ENCODE results near the gene DCAF11.

Gene DCAF11

DNA sequence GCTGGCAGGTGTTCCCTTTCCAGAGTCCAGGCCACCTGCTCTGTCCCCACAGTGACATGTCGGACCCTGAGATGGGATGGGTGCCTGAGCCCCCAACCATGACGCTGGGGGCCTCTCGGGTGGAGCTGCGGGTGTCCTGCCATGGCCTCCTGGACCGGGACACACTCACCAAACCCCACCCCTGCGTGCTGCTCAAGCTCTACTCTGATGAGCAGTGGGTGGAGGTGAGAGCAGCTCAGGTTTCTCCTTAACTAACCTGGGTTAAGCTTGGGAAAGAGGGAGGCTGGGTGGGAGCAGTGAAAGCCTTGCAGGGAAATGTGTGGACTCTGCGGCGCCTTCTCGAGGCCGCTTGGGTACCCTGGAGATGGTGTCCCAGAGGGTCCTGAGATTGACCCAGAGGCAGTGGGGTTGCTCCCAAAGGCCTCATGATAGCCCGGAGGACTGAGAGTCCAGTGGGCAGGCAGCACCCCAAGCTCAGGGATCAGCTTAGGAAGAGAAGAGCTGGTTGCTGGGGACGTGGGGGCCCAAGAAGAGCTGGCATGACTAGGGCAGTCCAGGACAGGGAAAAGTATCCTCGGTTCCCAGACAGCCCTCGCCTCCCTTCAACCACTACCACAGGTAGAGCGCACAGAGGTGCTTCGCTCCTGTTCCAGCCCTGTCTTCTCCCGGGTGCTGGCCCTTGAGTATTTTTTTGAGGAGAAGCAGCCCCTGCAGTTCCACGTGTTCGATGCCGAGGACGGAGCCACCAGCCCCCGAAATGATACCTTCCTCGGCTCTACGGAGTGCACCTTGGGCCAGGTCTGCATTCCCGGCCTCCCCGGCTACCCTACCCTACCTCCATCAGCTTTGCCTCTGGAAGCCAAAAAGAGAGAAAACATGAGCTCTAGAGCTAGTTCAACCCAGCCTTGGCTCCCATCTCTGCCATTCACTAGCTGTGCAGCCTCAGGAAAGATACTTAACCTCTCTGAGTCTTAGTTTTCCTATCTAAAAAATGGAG, 41.4 kb upstream of the DCAF11 start:
- no peak for DNase-seq (ENCODE audit: low spot score)
- TF ChIP-seq, protein P1, sequence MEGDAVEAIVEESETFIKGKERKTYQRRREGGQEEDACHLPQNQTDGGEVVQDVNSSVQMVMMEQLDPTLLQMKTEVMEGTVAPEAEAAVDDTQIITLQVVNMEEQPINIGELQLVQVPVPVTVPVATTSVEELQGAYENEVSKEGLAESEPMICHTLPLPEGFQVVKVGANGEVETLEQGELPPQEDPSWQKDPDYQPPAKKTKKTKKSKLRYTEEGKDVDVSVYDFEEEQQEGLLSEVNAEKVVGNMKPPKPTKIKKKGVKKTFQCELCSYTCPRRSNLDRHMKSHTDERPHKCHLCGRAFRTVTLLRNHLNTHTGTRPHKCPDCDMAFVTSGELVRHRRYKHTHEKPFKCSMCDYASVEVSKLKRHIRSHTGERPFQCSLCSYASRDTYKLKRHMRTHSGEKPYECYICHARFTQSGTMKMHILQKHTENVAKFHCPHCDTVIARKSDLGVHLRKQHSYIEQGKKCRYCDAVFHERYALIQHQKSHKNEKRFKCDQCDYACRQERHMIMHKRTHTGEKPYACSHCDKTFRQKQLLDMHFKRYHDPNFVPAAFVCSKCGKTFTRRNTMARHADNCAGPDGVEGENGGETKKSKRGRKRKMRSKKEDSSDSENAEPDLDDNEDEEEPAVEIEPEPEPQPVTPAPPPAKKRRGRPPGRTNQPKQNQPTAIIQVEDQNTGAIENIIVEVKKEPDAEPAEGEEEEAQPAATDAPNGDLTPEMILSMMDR (IDR thresholded peaks at IDR 0.05; ENCODE audit: borderline replicate concordance, control extremely low read depth, extremely low read depth, insufficient read depth, missing control alignments) = no peak
- in situ Hi-C loops (cut with MboI; ENCODE audit: low sequenced_read_pairs, unreplicated experiment) = no loop called here

DNA sequence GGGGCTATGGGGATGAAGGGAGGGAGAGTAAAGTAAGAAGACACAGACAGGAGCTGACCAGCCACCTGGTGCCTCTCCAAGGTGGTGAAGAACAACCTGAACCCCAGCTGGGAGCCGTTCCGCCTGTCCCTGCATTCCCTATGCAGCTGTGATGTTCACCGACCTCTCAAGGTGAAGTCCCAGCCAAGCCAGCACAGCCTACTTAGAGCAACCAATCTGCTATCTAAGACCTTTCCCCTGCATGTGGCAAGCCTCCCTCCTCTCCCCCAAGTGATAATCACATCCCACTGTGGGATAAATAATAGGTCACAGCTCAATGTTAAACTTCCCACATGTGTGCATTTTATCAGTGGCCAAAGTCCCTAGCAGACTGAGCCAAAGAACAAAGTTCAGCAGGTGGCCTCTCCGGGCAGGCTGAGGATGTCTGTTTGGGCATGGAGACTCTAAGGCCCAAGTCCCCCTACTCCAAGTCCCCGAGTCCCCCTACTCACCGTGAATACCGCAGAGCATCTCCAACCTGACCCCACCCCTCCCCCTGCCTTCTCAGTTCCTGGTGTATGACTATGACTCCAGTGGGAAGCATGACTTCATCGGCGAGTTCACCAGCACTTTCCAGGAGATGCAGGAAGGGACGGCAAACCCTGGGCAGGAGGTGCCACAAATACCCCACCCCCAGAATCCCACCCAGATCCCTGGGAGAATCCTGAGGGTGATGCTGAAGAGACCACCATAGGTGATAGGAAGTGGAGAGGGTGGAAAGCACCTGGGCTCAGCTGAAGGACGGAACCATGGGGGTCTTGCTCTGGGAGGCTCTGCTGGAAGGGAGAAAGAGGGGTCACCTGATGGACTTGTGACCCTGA, 39.7 kb upstream of the DCAF11 start:
- TF ChIP-seq, protein P1 (IDR thresholded peaks at IDR 0.05; ENCODE audit: borderline replicate concordance, control extremely low read depth, extremely low read depth, insufficient read depth, missing control alignments) = no peak
- no peak for DNase-seq (ENCODE audit: low spot score)
- in situ Hi-C loops (cut with MboI; ENCODE audit: low sequenced_read_pairs, unreplicated experiment) = no loop called here

DNA sequence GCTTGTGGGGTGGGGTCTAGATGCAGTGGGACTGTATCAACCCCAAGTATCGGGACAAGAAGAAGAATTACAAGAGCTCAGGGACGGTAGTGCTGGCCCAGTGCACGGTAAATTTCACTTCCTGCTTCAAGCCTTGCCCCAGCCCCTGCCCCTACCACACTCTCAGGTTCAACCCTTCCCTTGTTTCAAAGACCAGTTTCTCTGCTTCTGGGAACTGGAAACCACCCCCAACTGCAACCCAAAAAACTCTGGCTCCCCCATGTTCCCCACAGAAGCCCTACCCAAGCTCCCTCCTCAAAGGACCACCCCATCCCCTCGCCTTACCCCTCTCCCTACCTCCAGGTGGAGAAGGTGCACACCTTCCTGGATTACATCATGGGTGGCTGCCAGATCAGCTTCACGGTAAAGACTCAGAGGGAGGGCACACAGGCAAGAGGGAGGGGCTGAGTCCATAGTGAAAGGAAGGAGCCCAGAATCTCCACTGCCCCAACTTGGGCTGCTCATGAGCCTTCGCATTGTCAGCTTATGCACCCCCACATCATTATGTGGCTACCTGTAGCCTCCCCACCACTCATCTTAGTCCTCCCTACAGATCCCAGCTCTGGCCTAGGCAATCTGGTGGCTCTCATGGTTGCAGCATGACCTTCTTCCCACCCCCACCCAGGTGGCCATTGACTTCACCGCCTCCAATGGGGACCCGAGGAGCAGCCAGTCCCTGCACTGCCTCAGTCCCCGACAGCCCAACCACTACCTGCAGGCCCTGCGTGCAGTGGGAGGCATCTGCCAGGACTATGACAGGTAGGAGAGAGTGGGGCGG, 38.9 kb upstream of the DCAF11 start:
- TF ChIP-seq, protein P1 (IDR thresholded peaks at IDR 0.05; ENCODE audit: borderline replicate concordance, control extremely low read depth, extremely low read depth, insufficient read depth, missing control alignments) = no peak
- peak; percentile 63 for DNase-seq (ENCODE audit: low spot score)

DNA sequence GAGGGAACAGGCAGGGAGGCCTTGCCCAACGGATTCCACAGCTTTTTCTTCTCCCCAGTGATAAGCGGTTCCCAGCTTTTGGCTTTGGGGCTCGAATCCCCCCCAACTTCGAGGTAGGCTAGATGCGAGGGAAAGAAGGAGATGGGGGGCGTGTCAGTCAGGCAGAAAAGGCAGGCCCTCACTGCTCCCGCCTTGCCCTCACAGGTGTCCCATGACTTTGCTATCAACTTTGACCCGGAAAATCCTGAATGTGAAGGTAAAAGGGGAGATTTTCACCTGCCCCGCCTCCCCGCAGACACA, 38.3 kb upstream of the DCAF11 start:
- no peak for DNase-seq (ENCODE audit: low spot score)
- in situ Hi-C loops (cut with MboI; ENCODE audit: low sequenced_read_pairs, unreplicated experiment) = no loop called here
- TF ChIP-seq, protein P1 (IDR thresholded peaks at IDR 0.05; ENCODE audit: borderline replicate concordance, control extremely low read depth, extremely low read depth, insufficient read depth, missing control alignments) = no peak

More for the DNA sequence above, 38.9 kb upstream of the DCAF11 start:
- in situ Hi-C loops (cut with MboI; ENCODE audit: low sequenced_read_pairs, unreplicated experiment) = no loop called here

DNA sequence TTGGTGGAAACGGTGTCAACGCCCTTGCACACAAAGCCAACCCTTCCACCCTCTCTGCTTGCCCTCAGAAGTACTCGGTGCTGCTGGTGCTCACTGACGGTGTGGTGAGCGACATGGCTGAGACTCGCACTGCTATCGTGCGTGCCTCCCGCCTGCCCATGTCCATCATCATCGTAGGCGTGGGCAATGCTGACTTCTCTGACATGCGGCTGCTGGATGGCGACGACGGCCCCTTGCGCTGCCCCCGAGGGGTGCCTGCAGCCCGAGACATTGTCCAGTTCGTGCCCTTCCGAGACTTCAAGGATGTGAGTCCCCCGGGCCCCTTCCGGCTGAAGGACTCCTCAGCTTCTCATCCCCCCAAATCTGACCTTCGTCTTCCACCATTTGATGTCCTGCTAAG, 37.5 kb upstream of the DCAF11 start:
- TF ChIP-seq, protein P1 (IDR thresholded peaks at IDR 0.05; ENCODE audit: borderline replicate concordance, control extremely low read depth, extremely low read depth, insufficient read depth, missing control alignments) = no peak
- no peak for DNase-seq (ENCODE audit: low spot score)
- in situ Hi-C loops (cut with MboI; ENCODE audit: low sequenced_read_pairs, unreplicated experiment) = no loop called here

DNA sequence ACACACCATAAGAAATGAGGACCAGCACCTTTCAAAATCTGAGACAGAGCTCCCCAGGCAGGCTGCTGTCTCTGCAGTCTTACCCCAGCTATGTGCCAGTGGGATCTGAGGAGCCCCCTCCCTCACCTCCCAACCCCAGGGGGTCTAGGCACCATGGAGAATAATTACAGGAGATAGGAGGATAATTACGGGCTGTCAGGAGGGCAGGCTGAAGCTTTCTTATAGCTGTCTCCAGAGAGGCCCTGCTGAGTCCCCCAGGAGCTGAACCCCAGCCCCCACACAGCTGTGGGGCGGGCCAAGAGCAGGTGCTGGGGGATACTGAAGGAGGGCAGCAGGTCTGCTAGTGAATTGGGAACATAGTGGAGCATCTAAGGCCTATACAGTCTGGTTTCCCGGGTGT, 36.4 kb upstream of the DCAF11 start:
- in situ Hi-C loops (cut with MboI; ENCODE audit: low sequenced_read_pairs, unreplicated experiment) = no loop called here
- TF ChIP-seq, protein P1 (IDR thresholded peaks at IDR 0.05; ENCODE audit: borderline replicate concordance, control extremely low read depth, extremely low read depth, insufficient read depth, missing control alignments) = no peak
- no peak for DNase-seq (ENCODE audit: low spot score)

All from GM13976 (cell line).